AG04450 (cell line): Measurements from ENCODE around the gene COTL1. TPM values are rescaled to one million over a fixed set of nuclear protein-coding genes. Genes with fewer than 3 reads are reported as not detected.

Source experiments
- CTCF ChIA-PET: fragments of 300-600, 350-600 bp; formaldehyde crosslinking; extraction: SDS; loops from one replicate; lab custom pipeline; 2022; ENCODE audit warnings: antibody characterized with exemption, inconsistent platforms; lab: Charles Lee
- POLR2A ChIA-PET: fragments of 350-600 bp; formaldehyde crosslinking; extraction: SDS; loops from one replicate; lab custom pipeline; 2021; ENCODE audit warnings: antibody characterized with exemption, inconsistent platforms; lab: Yijun Ruan, JAX
- DNase-seq: peaks from one replicate; pipeline ENCODE4 v3.0.0-alpha.2; 2011; ENCODE audit warnings: low read depth, low spot score
- H3K27ac ChIP-seq: one replicate; pipeline ENCODE4 v1.5.1; 2012; ENCODE audit warnings: low read depth, low read length, control low read depth
- H3K27me3 ChIP-seq: one replicate; pipeline ENCODE4 v1.6.0; 2012; ENCODE audit warnings: low read length; ENCODE audit not compliant: control insufficient read depth, insufficient read depth
- H3K4me3 ChIP-seq: 2 replicates; pipeline ENCODE4 v1.5.1; 2011; ENCODE audit warnings: mild to moderate bottlenecking, low read depth, low read length, control low read depth
- H3K9me3 ChIP-seq: 2 replicates; pipeline ENCODE4 v1.5.1; 2012; ENCODE audit warnings: low read length; ENCODE audit not compliant: control insufficient read depth, insufficient read depth
- CTCF ChIP-seq: IDR thresholded peaks from 2 replicates; pipeline ENCODE4 v1.5.1; 2011; ENCODE audit warnings: low read depth, low read length, control low read depth, inconsistent platforms
- polyA plus RNA-seq: library from polyadenylated mRNA; depleted of rRNA; stranded (reverse); fragments of >200 nt; gene quantifications from 2 replicates; pipeline ENCODE4 v1.2.3, GENCODE V29; 2011

Gene COTL1
- polyA plus RNA-seq, 1 experiment = 153 TPM

GRCh38 chr16:84643674-84644073 is 25.8 kb upstream of the COTL1 start:
- no peak overlapping the region for H3K4me3 ChIP-seq
- H3K9me3 ChIP-seq = no peaks in the 10 kb centered on the region
- H3K27ac ChIP-seq = peak overlapping the region; percentile 77
- no peaks in the 10 kb centered on the region for H3K27me3 ChIP-seq
- ChIA-PET CTCF (interaction anchor here (0.8 to 2.3 kb wide), 7 partner anchors 21 to 94 kb away, joined by 3 to 9 read pairs (median 6); no protein-coding TSS in a partner anchor), POLR2A (no interaction called here)
- DNase-seq = no peak
- no peak for TF ChIP-seq CTCF

- no peaks in the 10 kb centered on the region for H3K27me3 ChIP-seq
- H3K9me3 ChIP-seq = no peaks in the 10 kb centered on the region
- peak overlapping the region; percentile 77 for H3K27ac ChIP-seq
- no peak for TF ChIP-seq CTCF
- H3K4me3 ChIP-seq = no peak overlapping the region
- CTCF ChIA-PET = interaction anchor here (0.8 to 1.4 kb wide), 5 partner anchors 20 to 95 kb away, joined by 3 to 8 read pairs (median 3); no protein-coding TSS in a partner anchor
- POLR2A ChIA-PET = no interaction called here
- DNase-seq = peak; percentile 71
Observed at GRCh38 chr16:84643180-84643583, 25.3 kb upstream of the COTL1 start.

GRCh38 chr16:84641643-84642358 is 23.9 kb upstream of the COTL1 start:
- ChIA-PET POLR2A (no interaction called here), CTCF (interaction anchor here (0.6 kb wide), 1 partner anchor 19 kb away, joined by 3 read pairs; no protein-coding TSS in a partner anchor)
- no peak for TF ChIP-seq CTCF
- H3K9me3 ChIP-seq = no peaks in the 10 kb centered on the region
- no peak overlapping the region for H3K27ac ChIP-seq
- H3K4me3 ChIP-seq = no peak overlapping the region
- no peaks in the 10 kb centered on the region for H3K27me3 ChIP-seq
- no peak for DNase-seq

GRCh38 chr16:84640145-84640544 is 22.3 kb upstream of the COTL1 start:
- Histone ChIP-seq H3K9me3 (no peaks in the 10 kb centered on the region), H3K4me3 (no peak overlapping the region), H3K27ac (no peak overlapping the region), H3K27me3 (no peaks in the 10 kb centered on the region)
- ChIA-PET POLR2A (no interaction called here), CTCF (no interaction called here)
- TF ChIP-seq CTCF = no peak
- DNase-seq = no peak

- H3K9me3 ChIP-seq = no peaks in the 10 kb centered on the region
- no peaks in the 10 kb centered on the region for H3K27me3 ChIP-seq
- no peak overlapping the region for H3K4me3 ChIP-seq
- no peak for TF ChIP-seq CTCF
- no peak for DNase-seq
- no peak overlapping the region for H3K27ac ChIP-seq
- CTCF ChIA-PET = no interaction called here
- POLR2A ChIA-PET = interaction anchor here (1.0 kb wide), 1 partner anchor 10 kb away, joined by 3 read pairs; the partner anchor contains the start of gene KLHL36
Observed at GRCh38 chr16:84638231-84638806, 20.4 kb upstream of the COTL1 start.
